ENCODE data around the gene SLC66A1.

GRCh38 chr1:19343617-19344350, 31.7 kb downstream of the SLC66A1 start:
- TF ChIP-seq, protein P1, sequence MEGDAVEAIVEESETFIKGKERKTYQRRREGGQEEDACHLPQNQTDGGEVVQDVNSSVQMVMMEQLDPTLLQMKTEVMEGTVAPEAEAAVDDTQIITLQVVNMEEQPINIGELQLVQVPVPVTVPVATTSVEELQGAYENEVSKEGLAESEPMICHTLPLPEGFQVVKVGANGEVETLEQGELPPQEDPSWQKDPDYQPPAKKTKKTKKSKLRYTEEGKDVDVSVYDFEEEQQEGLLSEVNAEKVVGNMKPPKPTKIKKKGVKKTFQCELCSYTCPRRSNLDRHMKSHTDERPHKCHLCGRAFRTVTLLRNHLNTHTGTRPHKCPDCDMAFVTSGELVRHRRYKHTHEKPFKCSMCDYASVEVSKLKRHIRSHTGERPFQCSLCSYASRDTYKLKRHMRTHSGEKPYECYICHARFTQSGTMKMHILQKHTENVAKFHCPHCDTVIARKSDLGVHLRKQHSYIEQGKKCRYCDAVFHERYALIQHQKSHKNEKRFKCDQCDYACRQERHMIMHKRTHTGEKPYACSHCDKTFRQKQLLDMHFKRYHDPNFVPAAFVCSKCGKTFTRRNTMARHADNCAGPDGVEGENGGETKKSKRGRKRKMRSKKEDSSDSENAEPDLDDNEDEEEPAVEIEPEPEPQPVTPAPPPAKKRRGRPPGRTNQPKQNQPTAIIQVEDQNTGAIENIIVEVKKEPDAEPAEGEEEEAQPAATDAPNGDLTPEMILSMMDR (IDR thresholded peaks at IDR 0.05; ENCODE audit: insufficient read depth, low read length) = no peak
- TF ChIP-seq POLR2AphosphoS5 (IDR thresholded peaks at IDR 0.05; ENCODE audit: low read depth) (no peak), GABPA (IDR thresholded peaks at IDR 0.05; ENCODE audit: low read depth) (no peak)
- TF ChIP-seq, protein P2, sequence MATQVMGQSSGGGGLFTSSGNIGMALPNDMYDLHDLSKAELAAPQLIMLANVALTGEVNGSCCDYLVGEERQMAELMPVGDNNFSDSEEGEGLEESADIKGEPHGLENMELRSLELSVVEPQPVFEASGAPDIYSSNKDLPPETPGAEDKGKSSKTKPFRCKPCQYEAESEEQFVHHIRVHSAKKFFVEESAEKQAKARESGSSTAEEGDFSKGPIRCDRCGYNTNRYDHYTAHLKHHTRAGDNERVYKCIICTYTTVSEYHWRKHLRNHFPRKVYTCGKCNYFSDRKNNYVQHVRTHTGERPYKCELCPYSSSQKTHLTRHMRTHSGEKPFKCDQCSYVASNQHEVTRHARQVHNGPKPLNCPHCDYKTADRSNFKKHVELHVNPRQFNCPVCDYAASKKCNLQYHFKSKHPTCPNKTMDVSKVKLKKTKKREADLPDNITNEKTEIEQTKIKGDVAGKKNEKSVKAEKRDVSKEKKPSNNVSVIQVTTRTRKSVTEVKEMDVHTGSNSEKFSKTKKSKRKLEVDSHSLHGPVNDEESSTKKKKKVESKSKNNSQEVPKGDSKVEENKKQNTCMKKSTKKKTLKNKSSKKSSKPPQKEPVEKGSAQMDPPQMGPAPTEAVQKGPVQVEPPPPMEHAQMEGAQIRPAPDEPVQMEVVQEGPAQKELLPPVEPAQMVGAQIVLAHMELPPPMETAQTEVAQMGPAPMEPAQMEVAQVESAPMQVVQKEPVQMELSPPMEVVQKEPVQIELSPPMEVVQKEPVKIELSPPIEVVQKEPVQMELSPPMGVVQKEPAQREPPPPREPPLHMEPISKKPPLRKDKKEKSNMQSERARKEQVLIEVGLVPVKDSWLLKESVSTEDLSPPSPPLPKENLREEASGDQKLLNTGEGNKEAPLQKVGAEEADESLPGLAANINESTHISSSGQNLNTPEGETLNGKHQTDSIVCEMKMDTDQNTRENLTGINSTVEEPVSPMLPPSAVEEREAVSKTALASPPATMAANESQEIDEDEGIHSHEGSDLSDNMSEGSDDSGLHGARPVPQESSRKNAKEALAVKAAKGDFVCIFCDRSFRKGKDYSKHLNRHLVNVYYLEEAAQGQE (IDR thresholded peaks at IDR 0.05; ENCODE audit: insufficient replicate concordance, low read depth) = no peak

Measured in HL-60 (cell line).